ENCODE results near the gene SNX25.

GRCh38 chr4:185339941-185340340, 130.5 kb downstream of the SNX25 start:
- TF ChIP-seq RARB (CRISPR knock-in tag; IDR thresholded peaks at IDR 0.05) = no peak
- no peak for TF ChIP-seq PATZ1 (CRISPR knock-in tag; IDR thresholded peaks at IDR 0.05; ENCODE audit: borderline replicate concordance)
- no peak for TF ChIP-seq ARNTL (CRISPR knock-in tag; IDR thresholded peaks at IDR 0.05; ENCODE audit: borderline replicate concordance, low read depth)
- no peak for TF ChIP-seq ISL1 (CRISPR knock-in tag; IDR thresholded peaks at IDR 0.05)
